Stimulated activated CD8-positive, alpha-beta memory T cell treated with anti-CD3 and anti-CD28 coated beads, Interleukin-12 subunit alpha, Interleukin-12 subunit beta, amount 100 ng/mL, for 1 hour (primary cell): ENCODE results near the gene PRKAA2.
"Not testable (repeated sequence)": the region's sequence is repeated elsewhere in the genome, so short reads cannot be mapped to it uniquely, and the experiment has no call there.

Experiments
- DNase-seq: peaks from one replicate; pipeline ENCODE4 v3.0.0-alpha.2; 2020; ENCODE audit warnings: low read depth

PRKAA2 gene

DNA sequence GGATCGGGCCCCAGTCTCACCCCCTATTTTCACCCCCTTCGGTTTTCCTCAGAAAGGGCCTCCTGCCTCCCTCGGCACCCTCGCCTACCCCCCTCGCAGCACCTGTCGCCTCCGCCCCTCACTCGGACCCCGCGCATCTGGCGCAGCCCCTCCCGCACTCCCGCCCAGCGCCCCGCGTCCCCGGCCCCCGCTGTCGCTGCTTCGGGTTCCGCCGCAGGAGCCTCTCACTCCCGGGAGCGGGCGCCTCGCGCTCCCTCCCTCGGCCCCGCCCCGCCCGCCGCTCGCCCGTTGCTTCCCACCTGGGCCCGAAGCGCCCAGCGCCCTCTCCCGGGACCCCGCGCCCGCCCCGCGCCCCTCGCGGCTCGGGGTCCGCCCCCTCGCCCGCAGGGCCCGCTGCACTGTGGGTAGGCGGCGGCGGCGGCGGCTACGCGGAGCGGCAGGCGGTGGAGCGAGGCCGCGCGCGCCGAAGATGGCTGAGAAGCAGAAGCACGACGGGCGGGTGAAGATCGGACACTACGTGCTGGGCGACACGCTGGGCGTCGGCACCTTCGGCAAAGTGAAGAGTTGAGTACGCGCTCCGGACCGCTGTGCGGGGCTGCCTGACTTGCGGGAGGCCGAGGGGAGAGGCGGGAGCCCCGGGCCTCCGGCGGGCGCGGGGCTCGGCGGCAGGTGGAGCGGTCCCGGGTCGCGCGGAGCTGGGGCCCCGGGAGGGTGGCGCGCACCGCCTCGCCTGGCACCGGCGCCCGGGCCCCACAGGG lies at the start of gene PRKAA2:
PRKAA2 (plus strand) TSS at position 396 of the 758 bp plus-strand sequence; CDS start at position 470, 74 bp downstream.
- DNase-seq: no peak

DNA sequence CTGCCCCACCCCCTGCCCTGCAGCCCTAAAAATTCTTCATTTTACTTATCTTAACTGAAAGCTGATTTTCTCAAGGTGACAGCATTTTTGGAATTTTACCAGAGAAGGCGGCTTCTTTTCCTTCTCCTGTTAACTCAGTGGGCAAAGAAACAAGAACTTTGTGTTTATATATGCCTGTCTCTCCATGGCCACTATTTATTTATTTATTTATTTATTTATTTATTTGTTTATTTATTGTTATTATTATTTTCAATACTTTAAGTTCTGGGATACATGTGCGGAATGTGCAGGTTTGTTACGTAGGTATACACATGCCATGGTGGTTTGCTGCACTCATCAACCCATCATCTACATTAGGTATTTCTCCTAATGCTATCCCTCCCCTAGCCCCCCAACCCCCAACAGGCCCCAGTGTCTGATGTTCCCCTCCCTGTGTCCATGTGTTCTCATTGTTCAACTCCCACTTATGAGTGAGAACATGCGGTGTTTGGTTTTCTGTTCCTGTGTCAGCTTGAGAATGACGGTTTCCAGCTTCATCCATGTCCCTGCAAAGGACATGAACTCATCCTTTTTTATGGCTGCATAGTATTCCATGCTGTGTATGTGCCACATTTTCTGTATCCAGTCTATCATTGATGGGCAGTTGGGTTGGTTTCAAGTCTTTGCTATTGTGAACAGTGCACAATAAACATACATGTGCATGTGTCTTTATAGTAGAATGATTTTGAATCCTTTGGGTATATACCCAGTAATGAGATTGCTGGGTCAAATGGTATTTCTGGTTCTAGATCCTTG lies 49.5 kb upstream of the PRKAA2 start:
- DNase-seq: not testable (repeated sequence)

DNA sequence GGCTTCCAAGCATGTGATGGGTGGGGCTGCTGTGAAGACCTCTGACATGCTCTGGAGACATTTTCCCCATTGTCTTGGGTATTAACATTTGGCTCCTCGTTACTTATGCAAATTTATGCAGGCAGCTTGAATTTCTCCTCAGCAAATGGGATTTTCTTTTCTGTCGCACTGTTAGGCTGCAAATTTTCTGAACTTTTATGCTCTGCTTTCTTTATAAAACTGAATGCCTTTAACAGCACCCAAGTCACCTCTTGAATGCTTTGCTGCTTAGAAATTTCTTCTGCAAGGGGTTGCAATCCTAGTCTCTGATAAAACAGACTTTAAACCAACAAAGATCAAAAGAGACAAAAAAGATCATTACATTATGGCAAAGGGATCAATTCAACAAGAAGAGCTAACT lies 35.0 kb upstream of the PRKAA2 start:
- DNase-seq: not testable (repeated sequence)

DNA sequence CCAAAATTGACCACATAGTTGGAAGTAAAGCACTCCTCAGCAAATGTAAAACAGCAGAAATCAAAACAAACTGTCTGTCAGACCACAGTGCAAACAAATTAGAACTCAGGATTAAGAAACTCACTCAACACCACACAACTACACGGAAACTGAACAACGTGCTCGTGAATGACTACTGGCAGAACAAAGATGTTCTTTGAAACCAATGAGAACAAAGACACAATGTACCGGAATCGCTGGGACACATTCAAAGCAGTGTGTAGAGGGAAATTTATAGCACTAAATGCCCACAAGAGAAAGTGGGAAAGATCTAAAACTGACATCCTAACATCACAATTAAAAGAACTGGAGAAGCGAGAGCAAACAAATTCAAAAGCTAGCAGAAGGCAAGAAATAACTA lies 34.3 kb upstream of the PRKAA2 start:
- not testable (repeated sequence) for DNase-seq

DNA sequence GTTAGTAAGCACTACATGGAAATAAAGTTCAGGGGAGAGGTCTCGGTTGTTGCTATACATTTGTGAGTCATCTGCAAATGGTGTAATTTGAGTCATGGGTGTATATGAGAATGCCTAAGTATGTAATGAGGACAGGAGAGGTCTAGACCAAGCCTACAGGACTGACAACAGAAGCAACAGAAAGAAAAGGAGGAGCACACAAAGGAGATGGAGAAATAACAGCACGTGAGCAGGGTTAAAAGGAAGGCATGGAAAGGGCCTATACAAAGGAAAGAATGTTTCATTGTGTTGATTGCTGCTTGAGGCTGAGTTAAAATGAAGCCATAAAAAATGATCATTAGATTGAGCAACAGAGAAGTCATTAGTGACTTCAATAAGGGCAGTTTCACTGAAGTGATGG lies 28.0 kb upstream of the PRKAA2 start:
- DNase-seq: no peak

DNA sequence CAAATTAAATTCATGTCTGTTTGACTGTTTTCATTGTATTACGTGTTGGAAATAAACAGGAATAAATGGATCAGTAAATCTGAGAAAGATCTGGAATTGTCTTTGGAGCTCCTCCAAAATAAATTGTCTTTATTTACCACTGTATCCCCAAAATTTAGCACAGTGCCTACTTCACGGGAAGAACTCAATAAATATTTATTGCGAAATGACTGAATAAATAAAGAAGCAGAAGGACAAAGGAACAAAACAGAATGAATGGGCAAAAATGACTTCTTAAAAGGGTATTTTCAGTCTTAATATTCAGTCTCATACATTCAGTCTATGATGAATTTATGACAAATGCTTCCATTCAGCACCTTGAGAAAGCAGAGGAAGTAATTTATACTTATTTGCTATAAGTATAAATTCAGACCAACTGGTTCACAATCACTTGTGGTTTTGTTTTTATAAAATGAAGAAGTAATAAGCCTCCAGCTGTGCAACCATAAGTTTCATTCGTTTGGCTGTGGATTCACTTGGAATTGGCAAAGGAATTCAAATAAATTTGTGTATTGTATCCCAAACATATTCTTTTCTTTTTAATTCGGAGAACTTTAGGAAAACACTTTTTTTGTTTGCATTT lies 19.2 kb upstream of the PRKAA2 start:
- DNase-seq: no peak

DNA sequence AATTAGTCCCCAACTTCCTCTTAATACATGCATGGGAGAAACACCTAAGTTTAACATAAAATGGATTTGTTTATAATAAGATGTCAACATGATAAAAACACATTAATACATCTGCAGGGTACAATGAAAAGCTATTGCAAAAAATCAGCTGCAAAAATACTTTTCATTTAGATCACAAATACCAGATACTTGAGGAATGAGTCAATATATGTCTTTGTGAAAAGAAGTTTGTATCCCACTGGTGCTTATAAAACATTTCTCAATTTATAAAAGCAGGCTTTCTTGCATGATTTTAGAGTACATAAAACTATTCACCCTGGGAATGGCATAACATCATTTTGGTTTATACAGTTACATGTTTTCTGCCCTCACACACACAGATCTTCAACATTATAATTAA lies 18.6 kb upstream of the PRKAA2 start:
- no peak for DNase-seq

DNA sequence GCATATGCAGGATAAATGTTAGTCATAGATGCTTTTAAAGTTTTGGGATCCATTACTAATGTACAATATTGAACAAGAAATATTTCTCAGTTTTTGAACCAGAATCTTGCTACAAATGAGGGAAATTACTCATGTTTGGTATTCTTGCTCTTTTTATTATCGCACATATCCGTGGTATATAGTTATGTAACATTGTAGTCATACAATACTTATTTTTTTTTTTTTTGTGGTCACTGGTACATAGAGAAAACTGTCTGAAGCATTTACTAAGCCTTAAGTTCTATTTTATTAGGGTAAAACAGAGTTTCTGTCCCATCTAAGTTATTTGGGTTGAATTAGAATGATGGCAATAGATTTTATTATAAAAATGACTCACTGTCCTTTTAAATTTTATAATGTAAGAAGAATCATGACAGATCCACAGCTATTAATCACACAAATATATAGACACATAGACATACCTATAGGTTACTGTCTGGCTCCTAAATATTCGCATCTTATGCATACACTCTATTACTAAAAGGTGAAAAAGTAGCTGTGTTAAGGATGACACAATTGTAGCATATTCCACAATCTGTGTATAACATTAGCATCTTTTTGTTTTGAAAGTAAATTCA lies 18.0 kb upstream of the PRKAA2 start:
- DNase-seq: no peak

DNA sequence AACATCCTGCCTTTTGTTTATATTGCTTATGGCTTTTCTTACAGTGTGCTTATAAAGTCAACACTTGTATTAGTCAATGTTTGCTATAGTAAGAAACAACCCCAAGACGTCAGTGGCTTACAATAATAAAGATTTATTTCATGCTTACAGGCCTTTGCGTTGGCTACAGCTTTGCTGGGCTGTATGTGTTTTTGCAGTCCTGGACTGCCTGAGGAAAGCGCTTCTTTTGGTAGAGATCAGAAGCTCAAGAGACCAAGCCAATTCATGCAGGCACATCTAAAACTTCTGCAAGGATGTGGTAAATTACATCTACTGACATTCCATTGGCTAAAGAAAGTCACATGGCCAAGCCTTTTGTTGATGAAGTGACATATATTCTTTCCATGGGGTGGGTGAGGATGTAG lies 17.5 kb upstream of the PRKAA2 start:
- DNase-seq: no peak

DNA sequence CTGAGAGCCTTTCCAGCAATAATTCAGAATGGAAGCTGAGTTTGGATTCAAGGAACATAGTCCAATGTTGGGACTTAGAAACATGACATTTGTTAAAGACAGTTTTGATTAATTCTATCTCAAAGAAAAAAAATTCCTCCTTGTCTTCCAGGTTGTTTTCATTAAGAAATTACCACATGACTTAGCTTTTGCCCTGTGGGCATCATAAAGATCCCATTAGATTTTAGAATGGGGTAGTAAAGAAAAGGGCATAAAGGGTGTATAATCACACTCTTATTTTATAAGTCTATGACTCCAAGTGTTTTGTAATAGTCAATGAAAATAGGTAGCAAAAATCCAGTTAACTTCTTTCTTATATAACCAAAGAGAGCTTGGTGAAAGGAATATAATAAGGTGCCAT lies 14.3 kb upstream of the PRKAA2 start:
- DNase-seq: no peak

DNA sequence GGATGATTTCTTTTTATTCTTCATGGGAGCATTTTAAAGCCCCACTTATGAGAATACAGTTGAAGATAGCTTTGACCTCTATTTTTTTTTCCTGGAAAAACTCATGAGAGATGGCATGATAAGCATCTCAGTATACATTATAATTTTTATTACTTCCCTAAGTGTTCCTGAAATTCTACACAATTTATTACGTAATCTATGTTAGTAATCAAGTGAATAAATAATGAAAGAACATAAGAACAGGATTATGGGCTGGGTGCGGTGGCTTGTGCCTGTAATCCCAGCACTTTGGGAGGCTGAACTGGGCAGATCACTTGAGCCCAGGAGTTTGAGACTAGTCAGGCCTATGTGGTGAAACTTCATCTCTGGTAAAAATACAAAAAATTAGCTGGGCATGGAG lies 13.2 kb upstream of the PRKAA2 start:
- DNase-seq: no peak

DNA sequence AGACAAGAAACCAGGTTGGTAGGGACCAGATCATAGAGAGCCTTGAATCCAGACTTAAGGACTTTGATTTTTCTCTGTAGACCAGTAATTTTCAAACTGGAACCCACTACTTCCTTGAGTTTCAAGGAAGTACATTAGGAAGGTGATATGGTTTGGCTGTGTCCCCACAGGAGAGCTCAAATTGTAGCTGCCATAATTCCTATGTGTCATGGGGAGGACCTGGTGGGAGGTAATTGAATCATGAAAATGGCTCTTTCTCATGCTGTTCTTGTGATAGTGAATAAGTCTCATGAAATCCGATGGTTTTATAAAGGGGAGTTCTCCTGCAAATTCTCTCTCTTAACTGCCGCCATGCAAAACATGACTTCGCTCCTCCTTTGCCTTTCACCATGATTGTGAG lies 10.1 kb upstream of the PRKAA2 start:
- no peak for DNase-seq

DNA sequence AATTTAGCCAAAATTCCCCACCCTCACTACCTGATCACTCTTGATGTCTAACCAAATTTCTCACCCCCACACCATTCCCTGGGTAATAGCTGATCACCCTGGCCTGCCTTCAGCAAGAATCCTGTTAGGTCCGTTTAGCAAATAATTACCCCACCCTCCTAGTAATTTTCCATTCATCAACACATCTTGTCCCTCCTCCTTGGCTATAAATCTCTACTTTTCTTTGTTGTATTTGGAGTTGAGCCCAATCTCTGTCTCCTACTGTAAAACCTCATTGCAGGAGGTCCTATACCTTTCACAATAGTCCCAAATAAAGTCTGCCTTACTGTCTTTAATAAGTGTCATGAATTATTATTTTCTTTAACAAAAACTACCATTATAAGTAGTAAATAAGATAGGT lies 6.9 kb upstream of the PRKAA2 start:
- DNase-seq: no peak

DNA sequence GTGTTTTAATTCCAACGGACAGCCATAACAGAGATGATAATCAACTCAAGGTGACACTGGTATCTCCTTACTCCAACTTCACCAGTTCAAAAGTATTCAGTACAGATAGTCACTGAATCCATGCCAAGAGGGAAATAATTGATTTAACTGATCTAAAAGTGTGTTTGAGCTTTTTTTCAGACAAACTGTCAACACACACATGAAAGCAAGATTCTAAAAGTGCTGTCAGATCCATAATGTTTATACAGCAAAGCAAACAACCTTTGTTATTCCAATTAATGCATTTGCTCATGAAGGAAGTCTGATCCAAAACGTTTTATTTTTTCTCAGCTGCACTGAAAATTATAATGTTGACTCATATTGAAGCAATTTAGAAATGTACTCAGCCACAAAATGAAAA lies 5.9 kb upstream of the PRKAA2 start:
- no peak for DNase-seq

DNA sequence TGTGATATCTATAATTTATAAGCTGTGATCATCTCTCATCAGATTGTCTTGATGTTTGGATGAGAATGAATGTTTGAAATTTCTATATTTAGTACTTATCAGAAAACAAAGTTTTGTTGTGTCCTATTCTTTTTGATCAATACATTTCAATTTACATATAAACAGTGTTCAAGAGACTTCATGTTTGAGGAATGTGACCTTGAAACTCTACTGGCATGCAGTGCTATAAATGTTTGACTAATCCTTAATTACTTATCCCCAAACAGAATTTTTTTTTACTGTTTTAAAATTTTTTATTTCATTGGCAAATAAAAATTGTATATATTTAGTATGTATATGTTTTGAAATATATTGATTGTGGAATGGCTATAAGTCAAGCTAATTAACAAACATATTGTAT lies 1.5 kb upstream of the PRKAA2 start:
- DNase-seq: no peak

DNA sequence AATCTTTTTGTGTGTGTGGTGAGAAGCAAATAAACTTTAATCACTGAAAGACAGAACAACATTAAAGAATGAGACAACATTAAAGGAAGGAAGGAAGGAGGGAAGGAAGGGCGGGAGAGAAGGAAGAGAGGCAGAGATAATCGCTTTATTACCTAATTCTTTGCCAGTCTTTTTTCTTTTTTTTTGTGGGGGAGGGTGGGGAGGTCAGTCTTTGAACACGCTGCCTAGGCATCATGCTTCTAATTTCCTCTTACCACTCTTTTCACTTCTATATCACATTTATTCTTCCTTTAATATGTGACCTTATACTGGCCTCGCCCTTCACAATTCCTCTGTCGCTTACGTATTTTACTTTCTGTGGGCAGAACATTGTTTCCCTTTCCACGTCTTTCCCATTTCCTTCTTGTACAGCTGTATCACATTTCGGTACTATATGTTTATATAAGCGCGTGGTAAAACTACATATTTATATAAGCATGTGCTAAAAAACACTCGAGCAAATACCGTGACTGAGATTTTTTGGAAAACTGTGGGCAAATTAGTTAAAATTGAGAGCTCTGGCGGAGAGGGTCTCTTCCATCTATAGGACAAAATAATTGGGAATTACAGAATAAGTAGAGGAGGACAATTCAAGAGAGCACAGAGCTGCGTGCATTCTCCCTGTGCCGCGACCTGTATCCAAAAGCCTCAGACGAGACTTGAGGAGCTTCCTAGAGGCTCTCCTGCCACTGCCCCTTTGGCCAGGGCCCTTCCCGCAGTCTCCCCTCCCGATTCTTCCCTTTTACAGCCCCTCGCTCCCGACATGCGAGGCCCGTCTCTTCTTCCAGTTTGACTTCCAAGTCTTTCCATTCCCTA lies 823 bp upstream of the PRKAA2 start:
- no peak for DNase-seq

DNA sequence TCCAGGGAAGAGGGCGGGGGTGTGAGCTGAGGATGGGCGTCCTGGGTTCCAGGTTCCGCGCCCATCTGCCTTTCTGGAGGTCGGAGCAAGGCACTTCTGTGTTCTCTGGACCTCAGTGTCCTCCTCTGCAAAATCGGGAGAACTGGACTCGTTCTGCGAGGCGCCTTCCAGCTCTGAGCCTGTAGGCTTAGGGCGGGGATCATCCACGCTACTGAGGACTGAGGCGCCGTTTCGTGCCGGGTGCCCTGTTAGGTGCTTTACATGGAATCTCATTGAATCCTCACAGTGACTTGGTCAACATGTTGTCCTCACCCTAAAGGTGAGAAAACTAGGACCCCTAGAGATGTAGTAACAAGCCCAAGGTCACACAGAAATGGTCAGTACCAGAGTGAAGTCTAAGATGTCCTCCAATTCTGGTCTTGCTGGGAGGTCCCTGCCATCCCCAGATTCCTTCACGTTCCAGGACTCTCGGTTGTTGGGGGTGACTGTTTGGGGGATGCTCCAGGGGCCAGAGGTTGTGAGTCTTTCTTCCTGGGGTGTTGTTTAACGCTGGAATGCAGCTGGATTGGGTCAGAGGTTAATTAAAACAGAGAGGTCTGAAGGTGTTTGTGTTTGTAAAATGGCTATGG lies 677 bp downstream of the PRKAA2 start:
- DNase-seq: no peak

DNA sequence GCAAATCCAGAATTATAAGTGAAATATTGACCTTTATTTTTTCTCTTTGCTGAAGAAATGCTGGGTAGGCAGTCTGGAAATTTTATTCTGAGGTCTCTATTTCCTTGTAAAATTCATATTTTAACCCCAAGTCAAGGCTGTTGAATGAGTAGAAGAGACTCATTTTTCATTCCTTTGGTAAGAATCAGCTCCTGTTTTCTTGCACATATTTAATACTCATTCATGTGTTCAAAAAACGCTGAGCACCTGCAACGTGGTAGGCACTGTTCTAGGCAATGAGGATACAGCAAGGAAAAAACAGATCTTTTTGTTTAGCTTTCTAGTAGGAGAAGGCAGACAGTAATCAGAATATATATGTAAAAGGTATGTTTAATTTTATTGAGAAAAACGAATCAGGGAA lies 1.5 kb downstream of the PRKAA2 start:
- no peak for DNase-seq

DNA sequence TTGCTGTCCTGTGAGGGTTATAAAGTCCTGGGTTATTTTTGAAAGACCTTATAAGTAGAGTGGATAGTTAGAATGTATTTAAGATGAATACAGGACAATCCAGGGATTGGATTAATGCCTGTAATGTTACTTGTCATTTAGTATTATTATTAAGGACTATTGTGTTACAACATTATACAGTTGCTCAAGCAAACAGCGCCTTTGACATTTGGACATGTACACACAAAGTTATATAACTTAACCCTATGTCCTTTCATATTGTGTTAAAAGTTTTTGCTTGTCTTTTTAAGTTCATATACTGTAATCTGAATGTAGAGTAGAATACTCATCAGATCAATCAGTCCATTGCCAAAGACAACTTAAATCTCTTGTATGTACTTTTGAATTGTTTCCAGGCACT lies 2.0 kb downstream of the PRKAA2 start:
- no peak for DNase-seq

DNA sequence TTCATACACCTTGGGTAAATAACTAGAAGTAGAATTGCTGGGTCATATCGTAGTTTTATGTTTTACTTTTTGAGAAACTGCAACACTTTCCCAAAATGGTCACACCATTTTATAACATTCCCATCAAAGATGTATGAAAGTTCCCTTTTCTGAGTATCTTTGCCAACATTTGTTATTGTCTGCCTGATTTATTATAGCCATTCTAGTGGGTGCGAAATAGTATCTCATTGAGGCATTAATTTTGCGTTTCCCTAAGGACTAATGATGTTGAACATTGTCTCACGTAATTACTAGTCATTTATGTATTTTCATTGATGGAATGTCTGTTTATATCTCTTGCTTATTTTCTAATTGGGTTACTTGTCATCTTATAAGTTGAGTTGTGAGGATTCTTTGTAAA lies 3.4 kb downstream of the PRKAA2 start:
- DNase-seq: no peak
